ENCODE measurements around the gene NFYB.

NFYB gene

GRCh38 chr12:104079024-104079423 is 59.0 kb downstream of the NFYB start:
- no peak overlapping the region for H3K4me3 ChIP-seq (replicated peaks; ENCODE audit: low read depth, low read length)
- no peak for DNase-seq (ENCODE audit: low read depth)
- TF ChIP-seq CTCF (IDR thresholded peaks at IDR 0.05; ENCODE audit: low read length, missing control alignments), result no peak

- DNase-seq (ENCODE audit: low read depth), result no peak
- no peak for TF ChIP-seq CTCF (IDR thresholded peaks at IDR 0.05; ENCODE audit: low read length, missing control alignments)
These were observed 64.3 kb downstream of the NFYB start for GRCh38 chr12:104073699-104074098.

GRCh38 chr12:104072099-104072498 is 65.9 kb downstream of the NFYB start:
- TF ChIP-seq CTCF (IDR thresholded peaks at IDR 0.05; ENCODE audit: low read length, missing control alignments), result no peak
- no peak overlapping the region for H3K4me3 ChIP-seq (replicated peaks; ENCODE audit: low read depth, low read length)
- no peak for DNase-seq (ENCODE audit: low read depth)

More at GRCh38 chr12:104073699-104074098, 64.3 kb downstream of the NFYB start:
- H3K4me3 ChIP-seq (replicated peaks; ENCODE audit: low read depth, low read length), result no peak overlapping the region

Measured in fibroblast of pulmonary artery (primary cell).